Purkinje cell (primary cell): ENCODE data around the gene SEC16A. TPM values are rescaled to one million over a fixed set of nuclear protein-coding genes. Genes with fewer than 3 reads are reported as not detected.

Experiments
- polyA plus RNA-seq: library from polyadenylated mRNA; unstranded; fragments of >200 nt; fragmentation: Nextera tagmentation; gene quantifications from 2 replicates; pipeline ENCODE4 v1.2.1, GENCODE V29; 2014

Gene SEC16A
- polyA plus RNA-seq, result 8.1 and 10.7 TPM in 2 replicates

DNA sequence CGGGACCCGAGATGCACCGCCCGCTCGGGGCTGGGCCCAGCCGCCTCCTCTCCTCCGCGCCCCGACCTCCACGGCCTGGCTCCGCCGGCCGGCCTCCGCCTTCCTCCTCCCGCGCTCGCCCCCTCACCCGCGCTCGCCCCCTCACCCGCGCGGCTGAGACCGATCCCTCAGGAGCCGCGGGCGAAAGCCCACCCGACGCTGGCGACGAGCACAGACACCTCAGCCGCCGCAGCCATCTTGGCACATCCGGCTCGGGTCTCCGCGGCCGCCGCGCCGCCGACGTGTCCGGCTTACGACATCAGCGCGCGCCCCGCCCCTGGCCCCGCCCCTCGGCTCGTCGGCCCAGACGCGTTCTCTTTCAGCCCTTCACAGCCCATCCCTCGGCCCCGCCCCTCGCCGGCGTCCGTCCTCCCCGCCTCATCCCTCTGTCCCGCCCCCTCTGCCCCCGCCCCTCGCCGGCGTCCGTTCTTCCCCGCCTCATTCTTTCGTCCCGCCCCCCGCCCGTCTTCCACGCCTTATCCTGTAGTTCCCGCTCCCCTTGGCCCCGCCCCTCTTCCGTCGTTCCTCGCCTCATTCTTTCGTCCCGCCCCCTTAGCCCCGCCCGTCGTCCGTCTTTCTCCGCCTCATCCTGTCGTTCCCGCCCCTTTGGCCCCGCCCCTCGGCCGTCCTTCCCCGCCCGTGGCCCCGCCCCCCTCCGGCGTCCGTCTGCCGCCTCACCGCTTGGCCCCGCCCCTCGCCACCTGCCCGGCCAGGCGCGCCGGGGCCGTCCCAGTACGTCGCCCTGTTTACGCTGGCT lies at the start of gene SEC16A:
SEC16A (minus strand) TSS at position 248 of the 796 bp plus-strand sequence. CDS start 5,425 bp downstream, outside the sequence.

DNA sequence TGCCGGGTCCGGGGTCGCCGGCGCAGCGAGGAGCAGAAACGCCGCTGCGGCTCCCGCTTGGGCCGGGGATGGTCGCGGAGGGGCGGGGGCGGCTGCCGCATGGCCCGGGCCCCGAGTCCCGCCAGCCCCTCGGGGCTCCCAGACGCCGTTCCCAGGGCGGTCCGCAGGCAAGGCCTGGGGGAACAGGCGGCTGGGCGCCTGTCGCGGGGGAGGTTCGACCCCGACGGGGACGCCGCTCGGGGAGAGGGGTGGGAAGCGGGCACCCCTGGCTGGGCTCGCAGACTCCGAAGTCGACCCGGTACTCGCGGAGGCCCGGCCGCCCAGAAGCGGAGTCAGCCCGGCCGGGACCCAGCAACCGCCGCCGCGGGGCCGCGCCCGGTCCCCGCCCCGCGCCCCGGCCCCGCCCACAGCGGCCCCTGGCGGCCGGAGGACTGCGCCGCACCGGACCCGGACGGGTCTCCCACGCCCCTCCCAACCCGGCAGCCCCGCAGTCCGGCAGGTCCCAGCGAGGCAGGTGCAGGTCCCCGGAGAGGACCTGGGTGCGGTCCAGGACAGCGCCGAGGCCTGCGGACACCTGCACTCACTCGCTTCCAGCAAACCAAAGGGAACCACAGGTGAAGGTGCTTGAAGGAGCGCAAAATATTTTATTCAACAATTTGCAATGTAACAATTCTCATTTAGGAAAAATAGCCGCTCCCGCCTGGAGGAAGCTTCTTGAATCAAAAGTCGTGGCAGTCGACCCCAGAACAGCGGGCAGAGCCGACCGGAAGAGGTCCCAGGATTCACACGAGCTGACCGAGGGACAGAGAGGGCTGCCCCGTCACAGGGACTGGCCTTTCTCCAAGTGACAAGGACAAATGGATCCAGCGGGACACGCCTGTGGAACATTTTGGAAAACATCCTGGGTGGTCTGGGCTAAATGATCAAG lies 43.1 kb downstream of the SEC16A start, which contains the start of gene INPP5E:
INPP5E (minus strand) TSS at position 365 of the 928 bp plus-strand sequence. CDS start 426 bp downstream, outside the sequence.

GRCh38 chr9:136410500-136411287 lies 72.1 kb downstream of the SEC16A start, which contains the start of the genes ENTR1 and PMPCA:
Gene ENTR1, minus strand, starts transcription at chr9:136410614. Its CDS starts 217 bp downstream, at chr9:136410397.
Gene PMPCA, plus strand, starts transcription at chr9:136410658. Its CDS starts 11 bp downstream, at chr9:136410669.

GRCh38 chr9:136400038-136400834 lies 82.6 kb downstream of the SEC16A start, which contains the start of gene SNAPC4:
Gene SNAPC4, minus strand, starts transcription at chr9:136400170. Its CDS starts 1,742 bp downstream, at chr9:136398428.

Other genes with a start within 250 kb of the SEC16A start
- 4.1 and 6.8 TPM in 2 replicates for gene QSOX2, start 237.2 kb downstream of the SEC16A start, polyA plus RNA-seq
- not detected in 2 replicates for gene CCDC187, start 178.9 kb downstream of the SEC16A start, polyA plus RNA-seq
- gene GPSM1, start 155.5 kb downstream of the SEC16A start, polyA plus RNA-seq, result 1.1 TPM in 1 of 2 replicates, not detected in the other
- gene DNLZ, start 119.3 kb downstream of the SEC16A start, polyA plus RNA-seq, result 0.62 and 1.5 TPM in 2 replicates
- gene CARD9, start 109.4 kb downstream of the SEC16A start, polyA plus RNA-seq, result not detected in 2 replicates
- gene SNAPC4, start 82.9 kb downstream of the SEC16A start, polyA plus RNA-seq, result 0.55 and 0.71 TPM in 2 replicates
- gene ENTR1, start 72.4 kb downstream of the SEC16A start, polyA plus RNA-seq, result 0.69 and 3.4 TPM in 2 replicates
- 7.9 and 11.1 TPM in 2 replicates for gene PMPCA, start 72.4 kb downstream of the SEC16A start, polyA plus RNA-seq
- 0.38 and 1.9 TPM in 2 replicates for gene INPP5E, start 43.2 kb downstream of the SEC16A start, polyA plus RNA-seq
- gene NOTCH1, start 63.0 kb upstream of the SEC16A start, polyA plus RNA-seq, result 0.03 and 0.08 TPM in 2 replicates
- 6.2 TPM in 1 of 2 replicates, not detected in the other for gene EGFL7, start 179.9 kb upstream of the SEC16A start, polyA plus RNA-seq
- not detected in 2 replicates for gene AGPAT2, start 204.4 kb upstream of the SEC16A start, polyA plus RNA-seq
- 9.0 and 15.5 TPM in 2 replicates for gene DIPK1B, start 229.5 kb upstream of the SEC16A start, polyA plus RNA-seq